Muscle layer of colon (tissue), 2 donors: ENCODE measurements around the gene CDH22.

Source experiments
- H3K27ac ChIP-seq: one replicate; pipeline ENCODE4 v1.7.0; 2013; ENCODE audit warnings: low read depth, mild to moderate bottlenecking, low read length, moderate library complexity
- H3K27me3 ChIP-seq, 2 donors: one replicate each; pipeline ENCODE4 v1.7.0; 2013; ENCODE audit warnings: low read length in 2 of 2, mild to moderate bottlenecking in 2 of 2; ENCODE audit not compliant: insufficient read depth in 2 of 2, control insufficient read depth in 1 of 2
- H3K36me3 ChIP-seq: one replicate; pipeline ENCODE4 v1.7.0; 2013; ENCODE audit warnings: mild to moderate bottlenecking, low read length; ENCODE audit not compliant: insufficient read depth
- H3K4me1 ChIP-seq: one replicate; pipeline ENCODE4 v1.7.0; 2013; ENCODE audit warnings: mild to moderate bottlenecking, low read length; ENCODE audit not compliant: insufficient read depth
- H3K4me3 ChIP-seq, 2 donors: one replicate each; pipeline ENCODE4 v1.7.0; 2013; ENCODE audit warnings: low read length in 2 of 2, low read depth in 1 of 2, mild to moderate bottlenecking in 1 of 2, moderate library complexity in 1 of 2
- H3K9ac ChIP-seq: one replicate; pipeline ENCODE4 v1.7.0; 2013; ENCODE audit warnings: low read length
- H3K9me3 ChIP-seq: one replicate; pipeline ENCODE4 v1.7.0; 2013; ENCODE audit warnings: mild to moderate bottlenecking, low read length
- donor health status: abdominal sarcoma.
- donor health status: Adenocarcinoma of cecum.

Gene CDH22

DNA sequence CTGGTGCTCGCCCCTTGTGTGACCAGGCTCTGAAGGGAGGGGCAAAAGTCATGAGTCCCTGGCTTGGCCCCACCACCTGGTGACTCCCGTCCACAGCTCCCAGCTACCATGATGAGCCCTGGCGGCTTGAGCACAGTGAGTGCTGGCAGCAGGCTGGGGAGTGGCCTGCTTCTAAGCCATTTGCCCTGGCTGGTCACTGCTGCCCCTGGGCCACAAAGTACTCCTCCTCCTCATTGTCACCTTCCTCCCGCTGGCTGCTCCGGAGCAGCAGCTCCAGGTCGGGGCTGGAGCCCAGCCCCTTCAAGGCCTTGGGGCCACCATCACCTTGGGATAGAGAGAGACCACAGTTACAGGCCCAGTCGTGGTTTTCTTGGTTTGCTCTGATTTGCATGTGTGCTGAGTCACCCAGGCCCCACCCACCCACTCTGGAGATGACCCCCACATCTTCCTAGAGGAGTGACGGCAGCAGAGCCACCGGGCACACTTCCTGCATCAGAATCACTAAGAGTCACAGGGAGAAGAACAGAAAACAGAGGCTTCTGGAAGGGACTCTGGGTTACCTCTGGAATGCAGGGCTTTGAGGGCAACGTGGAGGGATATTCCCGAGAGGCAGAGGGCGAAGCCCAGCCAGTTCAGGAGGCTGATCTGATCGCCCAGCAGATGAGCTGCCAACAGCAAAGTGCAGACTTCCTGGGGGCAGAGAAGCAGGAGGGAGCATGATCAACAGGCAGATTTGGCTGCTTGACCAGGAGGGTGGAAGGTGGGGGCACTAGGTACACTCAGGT is 42.1 kb upstream of the CDH22 start:
- no peak overlapping the region for H3K27ac ChIP-seq
- H3K27me3 ChIP-seq: no peaks in the 10 kb centered on the region
- H3K9me3 ChIP-seq: no peaks in the 10 kb centered on the region
- H3K4me3 ChIP-seq: no peak overlapping the region
- peaks cover 16% of the 10 kb centered on the region for H3K36me3 ChIP-seq
- H3K4me1 ChIP-seq: no peaks in the 10 kb centered on the region
- no peak overlapping the region for H3K9ac ChIP-seq

DNA sequence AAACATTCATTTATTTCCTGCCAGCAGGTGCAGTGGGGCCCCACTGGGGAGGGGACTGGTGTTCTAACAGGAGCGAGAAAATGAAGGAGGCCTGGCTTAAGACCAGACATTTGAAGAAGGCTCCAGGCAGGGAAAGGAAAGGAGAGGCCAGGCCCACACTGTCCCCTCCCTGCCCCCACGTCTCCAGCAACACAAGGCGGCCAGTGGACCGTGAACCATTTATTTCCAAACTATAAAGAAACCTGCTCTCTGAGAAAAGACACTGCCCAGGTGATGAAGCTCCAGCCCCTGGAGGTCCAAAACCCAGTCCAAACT is 41.4 kb upstream of the CDH22 start:
- Histone ChIP-seq H3K9me3 (no peaks in the 10 kb centered on the region), H3K4me1 (no peaks in the 10 kb centered on the region), H3K27me3 (no peaks in the 10 kb centered on the region), H3K36me3 (peaks cover 15% of the 10 kb centered on the region), H3K27ac (no peak overlapping the region), H3K4me3 (no peak overlapping the region), H3K9ac (no peak overlapping the region)

DNA sequence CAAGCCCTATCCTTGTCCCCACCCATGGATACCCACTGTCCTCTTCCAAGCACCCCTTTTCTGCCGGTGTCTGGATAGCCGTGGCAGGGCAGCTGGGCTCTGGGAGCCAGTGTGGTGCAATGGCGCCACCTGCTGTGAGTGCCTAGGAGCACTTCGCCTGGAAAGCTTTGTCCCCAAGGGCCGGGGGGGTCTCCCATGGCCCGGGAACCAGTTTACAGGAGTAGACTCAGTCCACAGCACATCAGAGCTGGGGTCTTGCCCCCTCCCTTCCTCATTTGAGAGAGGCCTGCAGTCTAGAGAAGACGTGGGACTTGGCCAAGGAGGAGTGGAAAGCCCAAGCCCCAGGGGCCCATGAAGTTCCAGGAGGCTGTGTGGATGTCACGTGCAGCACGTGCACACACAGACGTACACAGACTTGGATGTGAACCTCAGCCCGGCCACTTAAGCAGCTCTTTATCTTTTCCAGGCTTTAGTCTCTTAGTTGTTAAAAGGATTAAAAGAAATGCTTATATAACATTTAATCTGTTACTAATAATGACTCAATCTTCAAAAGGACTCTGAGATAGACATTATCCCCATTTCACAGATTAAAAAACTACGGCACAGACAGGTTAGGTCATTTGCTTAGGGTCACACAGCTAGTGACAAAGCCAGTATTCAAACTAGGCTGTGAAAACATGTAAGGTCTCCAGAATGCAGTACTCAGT is 40.9 kb upstream of the CDH22 start:
- Histone ChIP-seq H3K4me1 (no peaks in the 10 kb centered on the region), H3K27ac (no peak overlapping the region), H3K4me3 (no peak overlapping the region), H3K36me3 (peaks cover 10% of the 10 kb centered on the region), H3K27me3 (no peaks in the 10 kb centered on the region), H3K9ac (no peak overlapping the region), H3K9me3 (no peaks in the 10 kb centered on the region)

DNA sequence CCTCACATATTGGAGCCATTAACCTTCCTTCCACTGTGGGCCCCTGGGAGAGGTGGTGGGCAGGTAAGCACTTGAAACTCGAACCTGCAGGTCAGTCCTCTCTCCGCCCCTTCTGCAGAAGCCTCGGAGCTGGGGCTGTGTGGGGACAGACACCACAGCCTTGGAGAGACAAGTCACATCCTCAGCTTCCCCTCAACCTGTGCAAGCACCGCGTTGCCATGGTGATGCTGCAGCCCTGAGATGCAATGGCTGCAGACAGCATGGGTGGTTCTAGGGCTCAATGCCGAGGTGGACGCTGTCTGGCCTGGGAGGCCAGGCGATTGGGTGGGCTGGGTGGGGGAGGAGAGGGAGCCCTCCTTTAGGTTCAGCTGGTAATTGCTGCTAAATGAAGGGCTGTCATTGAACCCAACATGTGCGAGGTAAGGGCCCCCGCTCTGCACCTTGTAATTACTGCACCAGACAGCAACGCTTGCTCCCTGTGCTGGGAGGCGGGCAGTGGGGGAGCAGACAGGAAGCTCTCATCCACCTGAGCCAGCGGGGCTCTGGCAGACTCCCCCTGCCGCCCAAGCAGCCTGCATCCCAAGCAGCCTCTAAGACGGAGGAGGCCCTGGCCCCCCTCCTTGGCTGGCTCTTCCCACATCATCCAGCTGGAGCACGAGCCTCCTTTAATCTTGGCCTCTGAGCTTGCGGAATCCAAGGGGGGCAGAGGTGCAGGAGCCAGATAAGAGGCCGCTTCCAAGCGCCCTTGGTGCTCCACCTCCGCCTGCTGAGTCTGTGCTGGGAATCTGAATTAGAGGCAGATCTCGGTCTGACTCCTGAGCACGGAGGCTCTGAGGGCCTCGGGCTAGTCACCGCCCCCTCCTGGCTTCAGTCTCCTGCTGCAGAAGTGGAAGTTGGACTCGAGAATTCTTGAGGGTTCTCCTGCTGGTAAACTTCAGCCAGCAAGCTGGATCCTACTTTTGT is 39.8 kb upstream of the CDH22 start:
- H3K9me3 ChIP-seq: no peaks in the 10 kb centered on the region
- H3K36me3 ChIP-seq: peaks cover 10% of the 10 kb centered on the region
- H3K9ac ChIP-seq: no peak overlapping the region
- no peak overlapping the region for H3K4me3 ChIP-seq
- no peaks in the 10 kb centered on the region for H3K4me1 ChIP-seq
- peaks cover 0 to 8% of the 10 kb centered on the region in 2 donors for H3K27me3 ChIP-seq
- H3K27ac ChIP-seq: no peak overlapping the region

DNA sequence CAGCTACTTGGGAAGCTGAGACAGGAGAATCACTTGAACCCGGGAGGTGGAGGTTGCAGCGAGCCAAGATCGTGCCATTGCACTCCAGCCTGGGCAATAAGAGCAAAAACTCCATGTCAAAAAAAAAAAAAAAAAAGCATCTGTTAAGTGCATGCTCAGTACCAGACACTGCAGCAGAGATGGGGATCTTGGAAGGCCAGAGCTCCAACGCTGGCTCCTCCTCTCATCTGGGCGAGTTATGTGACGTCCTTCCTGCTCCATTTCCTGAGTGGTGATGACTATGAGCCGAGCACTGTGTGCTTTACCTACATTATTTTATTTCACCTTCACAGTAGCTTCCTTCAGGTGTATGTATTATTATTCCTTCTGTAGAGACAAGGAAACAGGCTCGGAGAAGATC is 38.5 kb upstream of the CDH22 start:
- no peak overlapping the region for H3K27ac ChIP-seq
- no peak overlapping the region for H3K9ac ChIP-seq

DNA sequence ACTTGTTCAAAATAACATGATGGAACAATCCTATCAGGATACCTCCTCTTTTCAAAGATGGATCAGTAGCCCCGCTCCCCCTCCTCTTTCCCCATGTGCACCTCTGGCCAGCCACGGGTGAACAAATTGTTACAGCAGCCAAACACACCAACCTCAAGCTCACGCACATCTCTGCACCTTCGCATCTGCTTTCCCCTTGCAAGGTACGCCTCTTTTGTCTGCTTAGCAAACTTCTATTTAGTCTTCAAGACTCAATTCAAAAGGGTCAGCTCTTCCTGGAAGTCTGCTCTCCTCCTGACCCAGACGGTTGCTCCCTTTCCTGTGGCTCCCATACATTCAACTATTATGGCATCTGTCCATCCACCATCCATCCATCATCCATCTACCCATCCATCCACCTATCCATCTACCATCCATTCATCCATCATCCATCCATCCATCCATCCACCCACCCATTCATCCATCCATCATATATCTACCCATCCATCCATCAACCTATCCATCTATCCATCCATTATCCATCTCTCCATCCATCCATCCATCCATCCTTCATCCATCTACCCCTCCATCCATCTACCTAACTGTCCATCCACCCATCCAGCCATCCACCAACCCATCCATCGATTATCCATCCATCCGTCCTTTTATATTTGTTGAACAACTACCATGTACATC is 36.3 kb upstream of the CDH22 start:
- Histone ChIP-seq H3K36me3 (no peaks in the 10 kb centered on the region), H3K4me3 (no peak overlapping the region), H3K27ac (no peak overlapping the region), H3K4me1 (peaks cover 4% of the 10 kb centered on the region), H3K9ac (no peak overlapping the region), H3K27me3 (peaks cover 11 to 31% of the 10 kb centered on the region in 2 donors), H3K9me3 (no peaks in the 10 kb centered on the region)

More for the DNA sequence above, 38.5 kb upstream of the CDH22 start:
- H3K9me3 ChIP-seq: no peaks in the 10 kb centered on the region
- no peak overlapping the region for H3K4me3 ChIP-seq
- peaks cover 4% of the 10 kb centered on the region for H3K4me1 ChIP-seq
- peaks cover 9 to 17% of the 10 kb centered on the region in 2 donors for H3K27me3 ChIP-seq
- H3K36me3 ChIP-seq: peaks cover 10% of the 10 kb centered on the region

DNA sequence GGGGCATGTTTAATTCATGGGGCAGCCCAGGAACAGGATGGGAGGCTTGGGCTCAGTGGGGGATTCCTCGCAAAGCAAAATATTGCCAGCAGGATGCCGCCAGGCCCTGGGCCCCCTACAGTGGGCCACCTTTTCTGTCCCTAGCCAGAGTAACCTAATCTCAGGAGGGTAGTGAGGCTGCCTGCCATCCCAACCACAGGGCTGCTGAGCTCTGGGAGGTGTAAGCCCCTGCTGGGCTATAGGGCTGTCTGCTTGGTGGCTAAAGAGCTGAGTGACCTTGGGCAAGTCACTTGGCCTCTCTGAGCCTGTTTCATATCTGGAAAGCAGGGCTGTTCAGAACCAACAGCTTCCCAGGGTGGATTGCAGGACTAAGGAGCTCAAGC is 35.7 kb upstream of the CDH22 start:
- no peaks in the 10 kb centered on the region for H3K36me3 ChIP-seq
- no peaks in the 10 kb centered on the region for H3K9me3 ChIP-seq
- peaks cover 17 to 37% of the 10 kb centered on the region in 2 donors for H3K27me3 ChIP-seq
- H3K9ac ChIP-seq: no peak overlapping the region
- no peak overlapping the region for H3K27ac ChIP-seq
- H3K4me1 ChIP-seq: peaks cover 4% of the 10 kb centered on the region
- no peak overlapping the region for H3K4me3 ChIP-seq

DNA sequence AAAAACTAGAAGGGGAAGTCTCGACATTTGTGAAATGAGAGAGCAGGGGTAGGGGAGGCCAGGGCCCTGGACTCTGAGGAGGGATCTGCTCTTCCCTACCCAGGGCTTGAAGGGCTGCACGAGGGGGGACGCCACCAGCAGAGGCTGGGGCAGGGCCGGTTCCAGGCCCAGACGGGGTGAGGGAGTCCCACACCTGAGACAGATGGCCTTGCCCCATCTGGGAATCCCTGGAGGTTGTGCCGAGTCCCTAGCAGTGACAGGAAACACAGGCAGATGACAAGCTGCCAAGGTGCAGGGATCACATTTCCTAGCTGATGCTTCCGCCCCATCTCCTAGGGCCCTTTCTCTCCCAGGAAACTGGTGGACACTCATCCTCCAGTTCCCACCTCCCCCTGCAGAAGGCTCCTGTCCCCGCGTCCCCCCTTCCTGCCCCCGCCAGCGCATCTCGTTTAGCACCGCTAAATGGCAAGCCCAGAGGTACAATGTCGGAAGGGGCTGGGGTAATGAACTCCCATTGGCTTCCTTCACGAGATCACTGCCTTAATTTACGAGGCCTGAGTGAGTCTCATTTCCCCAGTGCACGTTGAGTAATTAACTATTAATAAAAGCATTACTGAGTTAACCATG is 35.2 kb upstream of the CDH22 start:
- H3K4me3 ChIP-seq: no peak overlapping the region

DNA sequence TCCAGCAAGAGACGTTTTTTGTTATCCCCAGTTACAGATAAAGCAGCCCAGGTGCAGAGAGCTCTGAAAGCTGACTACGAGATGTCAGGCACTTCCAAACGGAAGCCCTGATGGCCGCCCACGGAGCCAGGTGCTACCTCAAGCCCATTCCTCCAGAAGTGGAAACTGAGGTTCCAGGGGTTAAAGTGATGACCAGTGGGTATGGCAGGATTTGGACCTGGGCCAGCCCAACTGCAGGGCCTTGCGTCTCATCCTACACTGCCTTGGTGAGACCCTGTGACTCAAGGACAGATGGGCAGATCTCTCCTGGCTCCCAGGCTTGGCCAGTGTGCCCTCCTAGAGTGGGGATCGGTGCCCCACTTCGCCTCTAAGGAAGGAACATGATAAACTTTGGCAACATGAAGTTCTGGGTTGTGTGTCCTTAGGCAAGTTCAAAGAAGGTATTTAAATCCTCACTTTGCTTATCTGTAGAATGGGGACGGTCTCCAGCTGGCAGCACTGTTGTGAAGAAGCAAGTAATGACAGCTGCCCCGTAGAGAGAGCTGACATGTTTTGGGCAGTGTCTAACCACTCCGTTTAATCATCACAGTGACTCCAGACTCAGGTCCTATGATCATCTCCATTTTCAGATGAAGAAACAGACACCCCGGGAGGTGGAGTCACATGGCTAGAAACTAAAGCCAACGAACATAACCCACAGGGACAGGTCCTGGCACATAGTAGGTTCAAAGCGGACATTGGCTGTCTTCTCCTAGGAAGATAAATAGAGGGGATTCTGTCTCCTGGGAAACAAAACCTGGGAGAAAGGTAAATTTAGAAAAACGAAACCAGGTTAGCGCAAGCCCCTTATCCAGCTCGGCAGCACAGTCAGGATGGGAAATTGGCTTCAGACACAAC is 34.4 kb upstream of the CDH22 start:
- Histone ChIP-seq H3K27me3 (peaks cover 27 to 46% of the 10 kb centered on the region in 2 donors), H3K9me3 (no peaks in the 10 kb centered on the region), H3K4me1 (peaks cover 4% of the 10 kb centered on the region), H3K9ac (no peak overlapping the region), H3K36me3 (no peaks in the 10 kb centered on the region), H3K4me3 (no peak overlapping the region), H3K27ac (no peak overlapping the region)

More for the DNA sequence above, 35.2 kb upstream of the CDH22 start:
- no peaks in the 10 kb centered on the region for H3K9me3 ChIP-seq
- peaks cover 4% of the 10 kb centered on the region for H3K4me1 ChIP-seq
- H3K9ac ChIP-seq: no peak overlapping the region
- H3K27me3 ChIP-seq: peaks cover 22 to 41% of the 10 kb centered on the region in 2 donors
- no peaks in the 10 kb centered on the region for H3K36me3 ChIP-seq
- H3K27ac ChIP-seq: no peak overlapping the region

DNA sequence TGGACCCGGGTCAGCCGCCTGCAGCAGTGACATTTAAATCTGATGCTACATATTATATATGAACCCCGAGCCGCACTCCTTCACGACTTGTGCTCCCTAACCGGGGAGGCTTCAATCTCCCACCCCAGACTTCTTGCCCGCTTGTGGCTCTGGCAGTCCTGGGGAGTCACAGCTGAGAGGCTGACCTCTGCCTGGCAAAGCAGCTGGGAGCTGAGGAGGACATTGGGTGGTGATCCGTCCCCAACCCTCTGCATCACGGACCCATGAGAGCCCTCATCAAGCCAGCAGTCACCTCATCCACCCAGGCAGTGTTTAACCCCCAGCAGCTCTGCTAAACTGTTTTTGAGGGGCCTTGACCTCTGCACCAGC is 33.7 kb upstream of the CDH22 start:
- H3K27me3 ChIP-seq: peaks cover 27 to 53% of the 10 kb centered on the region in 2 donors
- no peaks in the 10 kb centered on the region for H3K9me3 ChIP-seq
- H3K9ac ChIP-seq: no peak overlapping the region
- no peak overlapping the region for H3K4me3 ChIP-seq
- H3K36me3 ChIP-seq: no peaks in the 10 kb centered on the region
- no peak overlapping the region for H3K27ac ChIP-seq
- peaks cover 4% of the 10 kb centered on the region for H3K4me1 ChIP-seq
